ENCODE results near the gene ATF4. TPM values are rescaled to one million over a fixed set of nuclear protein-coding genes. Genes with fewer than 3 reads are reported as not detected.

ATF4 gene
- total and polyA plus RNA-seq, 2 donors (not counting 3 experiments of a cell fraction or from before 2014, with no cell fraction given) = 312 to 668 TPM

DNA sequence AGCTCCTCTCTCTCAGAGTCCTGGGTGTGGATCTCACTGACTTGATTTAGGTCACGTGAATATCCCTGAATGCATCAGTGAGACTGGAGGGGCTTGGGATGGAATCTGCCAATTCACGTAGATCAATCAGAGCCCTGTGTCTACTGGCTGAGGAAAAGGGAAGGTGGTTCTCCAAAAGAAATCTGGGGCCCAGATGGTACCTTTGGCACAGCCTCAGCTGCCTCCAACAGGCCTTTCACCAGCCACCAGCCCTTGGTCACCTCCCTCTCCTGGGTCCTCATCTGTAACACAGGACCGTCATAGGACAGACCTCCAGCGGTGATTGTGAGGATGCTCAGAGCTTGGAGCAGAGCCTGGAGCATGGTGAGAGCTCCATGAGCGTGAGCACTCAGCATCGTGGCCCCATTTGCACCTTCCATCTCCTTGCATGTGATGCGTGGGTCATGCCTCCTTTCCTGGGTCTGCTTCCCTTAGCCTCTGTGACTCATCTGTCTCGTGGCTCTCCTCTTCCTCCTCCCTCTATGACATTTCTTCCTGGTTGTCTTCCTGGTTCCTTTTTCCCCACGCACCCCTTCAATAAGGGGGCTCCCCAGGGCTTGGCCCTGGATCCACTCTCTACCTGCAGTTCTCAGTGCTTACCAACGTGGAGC is 25.8 kb upstream of the ATF4 start:
- FAIRE-seq = no peak
- no peak overlapping the region for H3K9ac ChIP-seq (replicated peaks; ENCODE audit: extremely low read depth, insufficient read depth, low read length)

More for the DNA sequence above, 25.8 kb upstream of the ATF4 start:
- ChIA-PET CTCF (interaction anchor here (0.8 to 6.7 kb wide), 10 partner anchors 12 to 542 kb away, joined by 3 to 197 read pairs (median 8); partner anchors contain the start of gene RPS19BP1), POLR2A (interaction anchor here (1.4 kb wide), 1 partner anchor 31 kb away, joined by 6 read pairs; no protein-coding TSS in a partner anchor)
- dilution Hi-C loops (cut with MboI; ENCODE audit: extremely low pct_ligation_motif_present, low sequenced_read_pairs) (no loop called here), intact Hi-C loops (cut with micrococcal nuclease) (loop anchor here (10.0 kb wide), 1 partner anchor 150 kb away; the partner anchor contains the start of gene SYNGR1)
- H2AFZ ChIP-seq (ENCODE audit: low read depth, low read length) = no peak overlapping the region
- no peak overlapping the region for H3K27ac ChIP-seq (ENCODE audit: insufficient read depth, low read depth, low read length)
- H3K79me2 ChIP-seq (ENCODE audit: control insufficient read depth, insufficient read depth, low read length) = no peaks in the 10 kb centered on the region
- H3K4me1 ChIP-seq (ENCODE audit: control insufficient read depth, extremely low read depth, insufficient read depth, low read length) = no peaks in the 10 kb centered on the region
- no peaks in the 10 kb centered on the region for H3K36me3 ChIP-seq (ENCODE audit: control insufficient read depth in 2 of 2, extremely low read depth in 1 of 2, insufficient read depth in 2 of 2, low read length in 2 of 2)
- H3K4me3 ChIP-seq (replicated peaks in 1 of 3; ENCODE audit: insufficient read depth in 1 of 3, low read depth in 1 of 3, low read length in 3 of 3) = no peak overlapping the region
- no peak for DNase-seq (ENCODE audit: low read depth, low spot score)
- no peaks in the 10 kb centered on the region for H3K9me1 ChIP-seq (replicated peaks; ENCODE audit: control insufficient read depth, extremely low read depth, insufficient read depth, low read length)
- H3K4me2 ChIP-seq (ENCODE audit: insufficient read depth, low read length) = no peak overlapping the region
- TF ChIP-seq GATA2 (IDR thresholded peaks at IDR 0.05; ENCODE audit: insufficient read depth, insufficient read length, low read depth, low read length) (no peak), MYC (IDR thresholded peaks at IDR 0.05; ENCODE audit: low read depth, low read length) (no peak), FOS (IDR thresholded peaks at IDR 0.05; ENCODE audit: borderline replicate concordance, insufficient read depth, low read length) (no peak), POLR2AphosphoS5 (IDR thresholded peaks at IDR 0.05; ENCODE audit: insufficient read depth, low read depth, low read length) (no peak), EZH2 (IDR thresholded peaks at IDR 0.05; ENCODE audit: borderline replicate concordance, low read depth, low read length, severe bottlenecking) (no peak), JUN (IDR thresholded peaks at IDR 0.05; ENCODE audit: borderline replicate concordance, insufficient read depth, insufficient read length, low read depth) (no peak), POLR2A (IDR thresholded peaks at IDR 0.05; ENCODE audit: low read depth, low read length) (no peak)
- TF ChIP-seq, protein P1, sequence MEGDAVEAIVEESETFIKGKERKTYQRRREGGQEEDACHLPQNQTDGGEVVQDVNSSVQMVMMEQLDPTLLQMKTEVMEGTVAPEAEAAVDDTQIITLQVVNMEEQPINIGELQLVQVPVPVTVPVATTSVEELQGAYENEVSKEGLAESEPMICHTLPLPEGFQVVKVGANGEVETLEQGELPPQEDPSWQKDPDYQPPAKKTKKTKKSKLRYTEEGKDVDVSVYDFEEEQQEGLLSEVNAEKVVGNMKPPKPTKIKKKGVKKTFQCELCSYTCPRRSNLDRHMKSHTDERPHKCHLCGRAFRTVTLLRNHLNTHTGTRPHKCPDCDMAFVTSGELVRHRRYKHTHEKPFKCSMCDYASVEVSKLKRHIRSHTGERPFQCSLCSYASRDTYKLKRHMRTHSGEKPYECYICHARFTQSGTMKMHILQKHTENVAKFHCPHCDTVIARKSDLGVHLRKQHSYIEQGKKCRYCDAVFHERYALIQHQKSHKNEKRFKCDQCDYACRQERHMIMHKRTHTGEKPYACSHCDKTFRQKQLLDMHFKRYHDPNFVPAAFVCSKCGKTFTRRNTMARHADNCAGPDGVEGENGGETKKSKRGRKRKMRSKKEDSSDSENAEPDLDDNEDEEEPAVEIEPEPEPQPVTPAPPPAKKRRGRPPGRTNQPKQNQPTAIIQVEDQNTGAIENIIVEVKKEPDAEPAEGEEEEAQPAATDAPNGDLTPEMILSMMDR (IDR thresholded peaks at IDR 0.05; ENCODE audit: extremely low read depth in 1 of 2, insufficient read depth in 1 of 2, low read depth in 1 of 2, low read length in 2 of 2) = no peak
- TF ChIP-seq, protein P2, sequence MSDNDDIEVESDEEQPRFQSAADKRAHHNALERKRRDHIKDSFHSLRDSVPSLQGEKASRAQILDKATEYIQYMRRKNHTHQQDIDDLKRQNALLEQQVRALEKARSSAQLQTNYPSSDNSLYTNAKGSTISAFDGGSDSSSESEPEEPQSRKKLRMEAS (IDR thresholded peaks at IDR 0.05; ENCODE audit: insufficient read depth, insufficient read length) = no peak
- H3K9me3 ChIP-seq (replicated peaks; ENCODE audit: control insufficient read depth, insufficient read depth, low read length) = no peaks in the 10 kb centered on the region
- BruUV-seq (replicated peaks) = no TSS peak
- peaks cover 0 to 3% of the 10 kb centered on the region in 2 experiments for H3K27me3 ChIP-seq (ENCODE audit: control insufficient read depth in 2 of 2, insufficient read depth in 2 of 2, low read length in 2 of 2)
- no peaks in the 10 kb centered on the region for H4K20me1 ChIP-seq (replicated peaks; ENCODE audit: control insufficient read depth, extremely low read depth, insufficient read depth, low read length)
